GM20000 (cell line): ENCODE data around the gene MOV10.
A peak's percentile ranks its signal among the peaks of the same experiment; 100 is the strongest.
"Not testable (repeated sequence)": the region's sequence is repeated elsewhere in the genome, so short reads cannot be mapped to it uniquely, and the experiment has no call there.

Experiments used
- DNase-seq: peaks from one replicate; pipeline ENCODE4 v3.0.0; 2012; ENCODE audit warnings: low spot score
- CTCF ChIP-seq: IDR thresholded peaks from 2 replicates; pipeline ENCODE4 v1.5.1; 2012; ENCODE audit warnings: mild to moderate bottlenecking, control low read depth; ENCODE audit errors: extremely low read depth, missing control alignments

The MOV10 gene

DNA sequence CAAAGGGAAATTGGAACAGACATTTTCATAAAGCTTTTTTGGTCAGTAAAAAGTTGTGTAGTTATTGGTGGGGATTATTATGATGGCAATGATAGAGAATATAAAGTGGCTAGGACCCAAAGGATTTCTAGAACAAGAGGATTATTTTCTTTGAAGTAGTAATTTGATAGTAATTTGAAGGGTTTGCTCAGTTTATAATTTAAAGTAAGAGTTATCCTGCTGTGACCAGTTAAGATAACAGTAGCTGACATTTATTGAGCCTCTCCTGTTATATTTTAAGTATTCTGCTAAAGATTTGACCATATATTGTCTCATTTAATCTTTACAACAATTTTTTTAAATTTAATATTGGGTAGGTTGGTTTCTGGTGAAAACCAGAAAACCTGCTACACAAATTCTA is 40.1 kb upstream of the MOV10 start:
- no peak for DNase-seq
- no peak for TF ChIP-seq CTCF

DNA sequence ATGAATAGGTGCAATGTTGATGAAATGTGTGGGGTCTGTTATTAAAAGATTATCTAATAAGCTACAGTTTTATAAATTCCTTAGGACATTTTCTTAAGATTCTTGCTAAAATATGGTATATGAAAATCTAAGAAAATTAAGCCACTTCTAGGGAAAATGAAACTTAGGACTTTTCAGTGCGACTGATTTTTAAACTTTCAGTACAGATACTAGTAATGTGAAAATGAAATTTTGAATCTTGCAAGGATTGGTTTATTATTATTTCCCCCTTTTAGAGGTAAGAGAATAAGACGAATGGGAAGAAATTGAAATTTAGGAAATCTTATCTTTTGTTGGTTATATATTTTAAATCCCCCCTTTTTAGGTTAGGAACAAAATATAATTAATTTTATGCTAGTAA is 38.4 kb upstream of the MOV10 start:
- no peak for TF ChIP-seq CTCF
- no peak for DNase-seq

DNA sequence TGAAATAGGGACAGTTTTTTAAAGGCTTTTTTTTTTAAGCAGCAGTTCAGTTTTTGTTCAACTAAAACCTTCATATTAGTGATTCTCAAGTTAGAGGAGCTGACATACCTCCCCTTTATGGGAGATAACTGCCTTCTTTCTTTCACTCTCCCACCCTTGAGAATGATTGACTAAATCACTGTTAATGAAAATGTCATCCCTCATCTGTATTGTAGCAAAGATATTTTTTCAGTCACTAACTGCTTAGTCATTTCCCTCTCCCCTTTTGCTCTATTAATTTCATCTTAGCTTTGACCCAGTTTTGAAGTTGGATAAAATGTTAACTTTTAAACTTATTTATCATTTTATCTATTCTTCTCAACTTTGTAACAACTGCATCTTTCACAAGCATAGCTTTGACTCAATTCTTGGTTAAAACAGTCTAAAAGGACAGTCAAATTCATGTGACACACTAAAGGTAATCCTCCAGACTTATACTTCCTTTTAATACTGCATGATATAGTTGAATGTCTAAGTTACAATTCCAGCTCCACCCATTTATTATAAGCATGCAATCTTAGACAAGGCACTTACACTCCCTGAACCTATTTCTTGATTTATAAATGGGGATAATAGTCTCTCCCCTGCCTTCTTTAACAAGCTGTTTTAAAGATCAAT is 37.7 kb upstream of the MOV10 start:
- TF ChIP-seq CTCF = no peak
- peak; percentile 69 for DNase-seq

GRCh38 chr1:112637254-112638109 is 37.0 kb upstream of the MOV10 start:
- TF ChIP-seq CTCF = no peak
- no peak for DNase-seq

GRCh38 chr1:112638110-112638428 is 36.4 kb upstream of the MOV10 start:
- no peak for DNase-seq
- no peak for TF ChIP-seq CTCF

DNA sequence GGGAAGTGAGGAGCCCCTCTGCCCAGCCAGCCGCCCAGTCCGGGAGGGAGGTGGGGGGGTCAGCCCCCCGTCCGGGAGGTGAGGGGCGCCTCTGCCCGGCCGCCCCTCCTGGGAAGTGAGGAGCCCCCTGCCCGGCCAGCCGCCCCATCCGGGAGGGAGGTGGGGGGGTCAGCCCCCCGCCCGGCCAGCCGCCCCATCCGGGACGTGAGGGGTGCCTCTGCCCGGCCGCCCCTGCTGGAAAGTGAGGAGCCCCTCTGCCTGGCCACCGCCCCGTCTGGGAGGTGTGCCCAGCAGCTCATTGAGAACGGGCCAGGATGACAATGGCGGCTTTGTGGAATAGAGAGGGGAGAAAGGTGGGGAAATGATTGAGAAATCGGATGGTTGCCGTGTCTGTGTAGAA is 34.0 kb upstream of the MOV10 start:
- not testable (repeated sequence) for DNase-seq

GRCh38 chr1:112643080-112643479 is 31.4 kb upstream of the MOV10 start:
- TF ChIP-seq CTCF = no peak
- no peak for DNase-seq

DNA sequence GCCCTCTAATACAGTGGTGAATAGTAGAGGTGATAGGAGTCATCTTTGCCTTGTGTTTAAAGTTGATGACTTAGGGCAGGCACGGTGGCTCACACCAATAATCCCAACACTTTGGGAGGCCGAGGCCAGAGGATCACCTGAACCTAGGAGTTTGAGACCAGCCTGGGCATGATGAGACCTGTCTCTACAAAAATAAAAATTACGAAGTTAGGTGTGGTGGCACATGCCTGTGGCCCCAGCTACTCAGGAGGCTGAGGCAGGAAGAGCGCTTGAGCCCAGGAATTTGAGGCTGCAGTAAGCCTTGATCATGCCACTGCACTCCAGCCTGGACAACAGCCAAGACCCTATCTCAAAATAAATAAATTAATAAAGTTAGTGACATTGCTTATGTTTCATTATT is 28.2 kb upstream of the MOV10 start:
- no peak for TF ChIP-seq CTCF
- no peak for DNase-seq
